GM12872 (cell line): ENCODE measurements around the gene SYCP1.

Source experiments
- CTCF ChIP-seq: IDR thresholded peaks from 3 replicates; pipeline ENCODE4 v1.5.1; 2011; ENCODE audit warnings: low read depth, mild to moderate bottlenecking, low read length, moderate library complexity; ENCODE audit not compliant: insufficient read depth

Gene SYCP1

GRCh38 chr1:114854693-114855320 is at the start of gene SYCP1:
Gene SYCP1 (plus strand): TSS chr1:114854863. CDS start chr1:114855465, 602 bp downstream.
- TF ChIP-seq CTCF = no peak

- TF ChIP-seq CTCF = no peak
Measured at GRCh38 chr1:114819869-114820268, 34.8 kb upstream of the SYCP1 start.

- TF ChIP-seq CTCF = no peak
Measured at GRCh38 chr1:114820392-114820791, 34.3 kb upstream of the SYCP1 start.

GRCh38 chr1:114821978-114822377 is 32.7 kb upstream of the SYCP1 start:
- no peak for TF ChIP-seq CTCF

- no peak for TF ChIP-seq CTCF
Measured at GRCh38 chr1:114828251-114828650, 26.4 kb upstream of the SYCP1 start.

GRCh38 chr1:114831276-114831994 is 23.2 kb upstream of the SYCP1 start:
- no peak for TF ChIP-seq CTCF

- no peak for TF ChIP-seq CTCF
Measured at GRCh38 chr1:114832057-114832456, 22.6 kb upstream of the SYCP1 start.
